ENCODE measurements around the gene LDB3. TPM values are rescaled to one million over a fixed set of nuclear protein-coding genes. Genes with fewer than 3 reads are reported as not detected.

Gene LDB3
- total RNA-seq, 4 donors from 2014 or later, result 2.2 to 32.5 (median 2.9) TPM

GRCh38 chr10:86763404-86763803 lies 95.1 kb downstream of the LDB3 start:
- Histone ChIP-seq H3K36me3 (no peaks in the 10 kb centered on the region), H3K4me3 (no peak overlapping the region), H3K9me3 (no peaks in the 10 kb centered on the region), H3K4me1 (peaks cover 2 to 58% (median 26%) of the 10 kb centered on the region in 4 donors), H3K27me3 (no peaks in the 10 kb centered on the region), H3K27ac (no peak overlapping the region)
- TF ChIP-seq POLR2AphosphoS5 (IDR thresholded peaks at IDR 0.05) (no peak), CTCF (IDR thresholded peaks at IDR 0.05) (no peak), EP300 (IDR thresholded peaks at IDR 0.05; ENCODE audit: low read depth) (no peak), POLR2A (IDR thresholded peaks at IDR 0.05) (no peak)
- intact Hi-C loops (cut with DNase I; ENCODE audit: low total_unique reads), result no loop called here
- DNase-seq, result no peak
- in situ Hi-C loops (cut with MboI; ENCODE audit: low pct_ligation_motif_present in 1 of 4, low pct_unique_long_range_greater_than_20kb in 1 of 4, low sequenced_read_pairs in 3 of 4), result no loop called here
- 84 to 89% methylated on average over 5 of the region's 5 CpGs for WGBS, 2 donors (ENCODE audit: low coverage in 1 of 2)

GRCh38 chr10:86765548-86765947 lies 97.2 kb downstream of the LDB3 start:
- DNase-seq, result no peak
- Histone ChIP-seq H3K36me3 (no peaks in the 10 kb centered on the region), H3K4me3 (no peak overlapping the region), H3K4me1 (peaks cover 10 to 59% (median 32%) of the 10 kb centered on the region in 4 donors), H3K27ac (no peak overlapping the region), H3K9me3 (no peaks in the 10 kb centered on the region), H3K27me3 (no peaks in the 10 kb centered on the region)
- WGBS, 2 donors (ENCODE audit: low coverage in 1 of 2), result 68 to 87% methylated on average over 2 of the region's 2 CpGs
- intact Hi-C loops (cut with DNase I; ENCODE audit: low total_unique reads), result no loop called here
- no peak for TF ChIP-seq EP300 (IDR thresholded peaks at IDR 0.05; ENCODE audit: low read depth)
- no peak for TF ChIP-seq CTCF (IDR thresholded peaks at IDR 0.05)
- no peak for TF ChIP-seq POLR2A (IDR thresholded peaks at IDR 0.05)
- no peak for TF ChIP-seq POLR2AphosphoS5 (IDR thresholded peaks at IDR 0.05)
- in situ Hi-C loops (cut with MboI; ENCODE audit: low pct_ligation_motif_present in 1 of 4, low pct_unique_long_range_greater_than_20kb in 1 of 4, low sequenced_read_pairs in 3 of 4), result no loop called here

- TF ChIP-seq POLR2A (IDR thresholded peaks at IDR 0.05), result no peak
- TF ChIP-seq CTCF (IDR thresholded peaks at IDR 0.05), result no peak
- no peak for TF ChIP-seq EP300 (IDR thresholded peaks at IDR 0.05; ENCODE audit: low read depth)
- no peak for TF ChIP-seq POLR2AphosphoS5 (IDR thresholded peaks at IDR 0.05)
- in situ Hi-C loops (cut with MboI; ENCODE audit: low pct_ligation_motif_present in 1 of 4, low pct_unique_long_range_greater_than_20kb in 1 of 4, low sequenced_read_pairs in 3 of 4), result no loop called here
- 30 to 39% methylated on average over 1 of the region's 1 CpG for WGBS, 2 donors (ENCODE audit: low coverage in 1 of 2)
- no peak overlapping the region for H3K4me3 ChIP-seq
- H3K27me3 ChIP-seq, result no peaks in the 10 kb centered on the region
- H3K27ac ChIP-seq, result no peak overlapping the region
- peaks cover 10 to 39% (median 32%) of the 10 kb centered on the region in 4 donors for H3K4me1 ChIP-seq
- no peaks in the 10 kb centered on the region for H3K36me3 ChIP-seq
- DNase-seq, result no peak
- no peaks in the 10 kb centered on the region for H3K9me3 ChIP-seq
- intact Hi-C loops (cut with DNase I; ENCODE audit: low total_unique reads), result no loop called here
These were observed 100.2 kb downstream of the LDB3 start for GRCh38 chr10:86768412-86769062.

- in situ Hi-C loops (cut with MboI; ENCODE audit: low pct_ligation_motif_present in 1 of 4, low pct_unique_long_range_greater_than_20kb in 1 of 4, low sequenced_read_pairs in 3 of 4), result no loop called here
- Histone ChIP-seq H3K4me1 (peaks cover 14 to 54% (median 37%) of the 10 kb centered on the region in 4 donors), H3K27me3 (no peaks in the 10 kb centered on the region), H3K27ac (no peak overlapping the region), H3K4me3 (no peak overlapping the region), H3K9me3 (no peaks in the 10 kb centered on the region), H3K36me3 (no peaks in the 10 kb centered on the region)
- DNase-seq, result no peak
- 89 to 91% methylated on average over 5 to 10 of the region's 10 CpGs for WGBS, 2 donors (ENCODE audit: low coverage in 1 of 2)
- TF ChIP-seq CTCF (IDR thresholded peaks at IDR 0.05) (no peak), POLR2AphosphoS5 (IDR thresholded peaks at IDR 0.05) (no peak), EP300 (IDR thresholded peaks at IDR 0.05; ENCODE audit: low read depth) (no peak), POLR2A (IDR thresholded peaks at IDR 0.05) (no peak)
- intact Hi-C loops (cut with DNase I; ENCODE audit: low total_unique reads), result no loop called here
These were observed 101.7 kb downstream of the LDB3 start for GRCh38 chr10:86769991-86770390.
